Liver (tissue), 9 donors: Measurements from ENCODE around the gene ADAM10. TPM values are rescaled to one million over a fixed set of nuclear protein-coding genes. Genes with fewer than 3 reads are reported as not detected.
A peak's percentile ranks its signal among the peaks of the same experiment; 100 is the strongest.

ENCODE experiments used
- DNase-seq: peaks from one replicate; pipeline ENCODE4 v3.0.0-alpha.2; 2017; ENCODE audit warnings: low spot score
- H3K27ac ChIP-seq, 2 donors: one replicate each; pipeline ENCODE4 v1.7.0; 2013; ENCODE audit warnings: inconsistent platforms in 2 of 2, low read length in 2 of 2, control low read depth in 1 of 2, low read depth in 1 of 2, mild to moderate bottlenecking in 1 of 2
- H3K27me3 ChIP-seq, 4 donors: one replicate each; pipeline versions ENCODE4 v1.6.1 to v1.7.0; 2013; ENCODE audit warnings: low read length in 3 of 4, inconsistent platforms in 1 of 4, mild to moderate bottlenecking in 1 of 4, moderate library complexity in 1 of 4; ENCODE audit not compliant: control insufficient read depth in 4 of 4, insufficient read depth in 4 of 4
- H3K36me3 ChIP-seq, 4 donors: one replicate each; pipeline versions ENCODE4 v1.6.1 to v1.7.0; 2013; ENCODE audit warnings: low read length in 3 of 4, mild to moderate bottlenecking in 3 of 4, low read depth in 1 of 4, moderate library complexity in 1 of 4; ENCODE audit not compliant: control insufficient read depth in 4 of 4, insufficient read depth in 3 of 4
- H3K4me1 ChIP-seq, 4 donors: one replicate each; pipeline versions ENCODE4 v1.6.1 to v1.7.0; 2013; ENCODE audit warnings: low read length in 3 of 4, mild to moderate bottlenecking in 3 of 4, moderate library complexity in 1 of 4; ENCODE audit not compliant: control insufficient read depth in 4 of 4, insufficient read depth in 4 of 4
- H3K4me3 ChIP-seq, 3 donors: one replicate each; pipeline versions ENCODE4 v1.6.1 to v1.7.0; 2013; ENCODE audit warnings: low read length in 3 of 3, control low read depth in 1 of 3, low read depth in 1 of 3, mild to moderate bottlenecking in 1 of 3
- H3K9ac ChIP-seq, 2 donors: one replicate each; pipeline ENCODE4 v1.7.0; 2013; ENCODE audit warnings: low read length in 2 of 2, mild to moderate bottlenecking in 2 of 2, moderate library complexity in 2 of 2, control low read depth in 1 of 2, low read depth in 1 of 2
- H3K9me3 ChIP-seq, 4 donors: one replicate each; pipeline versions ENCODE4 v1.6.1 to v1.7.0; 2013; ENCODE audit warnings: low read length in 3 of 4; ENCODE audit not compliant: control insufficient read depth in 4 of 4
- ATF3 ChIP-seq: IDR thresholded peaks from 2 replicates; pipeline ENCODE4 v1.6.1; 2016; ENCODE audit warnings: antibody characterized with exemption
- CTCF ChIP-seq: fragments of 150-350 bp; IDR thresholded peaks from 2 replicates; pipeline ENCODE4 v1.5.1; 2017; ENCODE audit warnings: improper control_type of control experiment, low read depth, low read length; ENCODE audit not compliant: missing input control
- EGR1 ChIP-seq, 2 donors: IDR thresholded peaks; 2 replicates each; pipeline ENCODE4 v1.6.1; 2016 to 2018; ENCODE audit warnings: antibody characterized with exemption in 2 of 2, low read depth in 2 of 2
- FOXA1 ChIP-seq: IDR thresholded peaks from 2 replicates; pipeline ENCODE4 v1.6.1; 2016; ENCODE audit warnings: antibody characterized with exemption
- FOXA2 ChIP-seq: IDR thresholded peaks from 2 replicates; pipeline ENCODE4 v1.6.1; 2016; ENCODE audit warnings: antibody characterized with exemption
- GABPA ChIP-seq, 2 donors: IDR thresholded peaks in 1 of 2; conservative IDR thresholded peaks in 1 of 2; 2 replicates each; pipeline ENCODE4 v1.6.1; 2016; ENCODE audit warnings: antibody characterized with exemption in 2 of 2, mild to moderate bottlenecking in 1 of 2, moderate library complexity in 1 of 2
- HNF4A ChIP-seq, 2 donors: conservative IDR thresholded peaks; 2 replicates each; pipeline ENCODE4 v1.6.1; 2016; ENCODE audit warnings: antibody characterized with exemption in 2 of 2, mild to moderate bottlenecking in 2 of 2
- HNF4G ChIP-seq: IDR thresholded peaks from 2 replicates; pipeline ENCODE4 v1.6.1; 2016; ENCODE audit warnings: antibody characterized with exemption
- JUND ChIP-seq, 2 donors: IDR thresholded peaks; 2 replicates each; pipeline ENCODE4 v1.6.1; 2016; ENCODE audit warnings: antibody characterized with exemption in 2 of 2
- MAX ChIP-seq: IDR thresholded peaks from 2 replicates; pipeline ENCODE4 v1.6.1; 2016; ENCODE audit warnings: antibody characterized with exemption
- NR2F2 ChIP-seq: IDR thresholded peaks from 2 replicates; pipeline ENCODE4 v1.6.1; 2016; ENCODE audit warnings: antibody characterized with exemption
- RAD21 ChIP-seq, 2 donors: IDR thresholded peaks; 2 replicates each; pipeline ENCODE4 v1.6.1; 2016; ENCODE audit warnings: antibody characterized with exemption in 2 of 2, mild to moderate bottlenecking in 2 of 2
- RXRA ChIP-seq, 2 donors: IDR thresholded peaks; 2 replicates each; pipeline ENCODE4 v1.6.1; 2017 to 2018; ENCODE audit warnings: antibody characterized with exemption in 2 of 2, mild to moderate bottlenecking in 1 of 2
- SP1 ChIP-seq: IDR thresholded peaks from 2 replicates; pipeline ENCODE4 v1.6.1; 2018; ENCODE audit warnings: antibody characterized with exemption, mild to moderate bottlenecking
- TAF1 ChIP-seq: conservative IDR thresholded peaks from 2 replicates; pipeline ENCODE4 v1.6.1; 2016; ENCODE audit warnings: antibody characterized with exemption, mild to moderate bottlenecking
- YY1 ChIP-seq: IDR thresholded peaks from 2 replicates; pipeline ENCODE4 v1.6.1; 2016; ENCODE audit warnings: antibody characterized with exemption, mild to moderate bottlenecking
- WGBS: extraction: QIAGEN DNeasy Blood & Tissue Kit; methylation state at CpG from one replicate; pipeline ENCODE4 v1.1.7; 2013; 5-methylcytosine and 5-hydroxymethylcytosine counted together
- polyA plus RNA-seq, 2 donors: library from polyadenylated mRNA; stranded (reverse) in 1 of 2; unstranded in 1 of 2; fragments of 200-250 nt in 1 of 2; fragments of >200 nt in 1 of 2; fragmentation: Nextera tagmentation in 1 of 2; extraction: Ambion mirVana in 1 of 2; gene quantifications; one replicate each; pipeline versions ENCODE4 v1.2.1 to v1.2.3, GENCODE V29; 2013 to 2015
- total RNA-seq, 2 donors: library from RNA; depleted of rRNA; stranded (reverse); fragments of >200 nt; gene quantifications; one replicate each; pipeline ENCODE4 v1.2.3, GENCODE V29; 2014
- TF ChIP-seq, protein P1 (sequence below): IDR thresholded peaks from 2 replicates; pipeline ENCODE4 v1.6.1; 2016; ENCODE audit warnings: antibody characterized with exemption
- TF ChIP-seq, protein P2 (sequence below): IDR thresholded peaks from 2 replicates; pipeline ENCODE4 v1.6.1; 2016; ENCODE audit warnings: antibody characterized with exemption, mild to moderate bottlenecking
- donor health status: healthy.
- donor health status: healthy.
- donor health status: healthy.
- donor health status: healthy.
- donor health status: healthy.

ADAM10 gene
- total and polyA plus RNA-seq, 4 donors, result 12.6 to 55.6 (median 34.6) TPM

GRCh38 chr15:58589047-58589446 is 160.5 kb downstream of the ADAM10 start:
- peaks cover 0 to 12% (median 6%) of the 10 kb centered on the region in 4 donors for H3K4me1 ChIP-seq
- no peaks in the 10 kb centered on the region for H3K36me3 ChIP-seq
- peak overlapping the region; percentile 3 to 21 for H3K27ac ChIP-seq
- no peaks in the 10 kb centered on the region for H3K9me3 ChIP-seq
- H3K4me3 ChIP-seq, result no peak overlapping the region
- no peak for DNase-seq
- no peak overlapping the region for H3K9ac ChIP-seq
- no peaks in the 10 kb centered on the region for H3K27me3 ChIP-seq
- 37% methylated on average over 3 of the region's 3 CpGs for WGBS
- TF ChIP-seq, protein P1, sequence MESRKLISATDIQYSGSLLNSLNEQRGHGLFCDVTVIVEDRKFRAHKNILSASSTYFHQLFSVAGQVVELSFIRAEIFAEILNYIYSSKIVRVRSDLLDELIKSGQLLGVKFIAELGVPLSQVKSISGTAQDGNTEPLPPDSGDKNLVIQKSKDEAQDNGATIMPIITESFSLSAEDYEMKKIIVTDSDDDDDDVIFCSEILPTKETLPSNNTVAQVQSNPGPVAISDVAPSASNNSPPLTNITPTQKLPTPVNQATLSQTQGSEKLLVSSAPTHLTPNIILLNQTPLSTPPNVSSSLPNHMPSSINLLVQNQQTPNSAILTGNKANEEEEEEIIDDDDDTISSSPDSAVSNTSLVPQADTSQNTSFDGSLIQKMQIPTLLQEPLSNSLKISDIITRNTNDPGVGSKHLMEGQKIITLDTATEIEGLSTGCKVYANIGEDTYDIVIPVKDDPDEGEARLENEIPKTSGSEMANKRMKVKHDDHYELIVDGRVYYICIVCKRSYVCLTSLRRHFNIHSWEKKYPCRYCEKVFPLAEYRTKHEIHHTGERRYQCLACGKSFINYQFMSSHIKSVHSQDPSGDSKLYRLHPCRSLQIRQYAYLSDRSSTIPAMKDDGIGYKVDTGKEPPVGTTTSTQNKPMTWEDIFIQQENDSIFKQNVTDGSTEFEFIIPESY, result no peak
- TF ChIP-seq MAX (no peak), RAD21 (IDR thresholded peaks at IDR 0.05) (peak in 1 of 2 donors; percentile 30), GABPA (IDR thresholded peaks at IDR 0.05 in 1 of 2, conservative IDR thresholded peaks at IDR 0.05 in 1 of 2) (no peak), SP1 (peak; percentile 46), FOXA2 (peak; percentile 37), TAF1 (no peak), FOXA1 (peak; percentile 13), HNF4A (conservative IDR thresholded peaks at IDR 0.05) (peak in 1 of 2 donors; percentile 27), HNF4G (no peak), CTCF (no peak), NR2F2 (no peak), EGR1 (IDR thresholded peaks at IDR 0.05; ENCODE audit: low read depth in 2 of 2) (no peak), YY1 (no peak), ATF3 (peak; percentile 51), RXRA (IDR thresholded peaks at IDR 0.05) (peak in 1 of 2 donors; percentile 27), JUND (IDR thresholded peaks at IDR 0.05) (peak in 1 of 2 donors; percentile 16)
- TF ChIP-seq, protein P2, sequence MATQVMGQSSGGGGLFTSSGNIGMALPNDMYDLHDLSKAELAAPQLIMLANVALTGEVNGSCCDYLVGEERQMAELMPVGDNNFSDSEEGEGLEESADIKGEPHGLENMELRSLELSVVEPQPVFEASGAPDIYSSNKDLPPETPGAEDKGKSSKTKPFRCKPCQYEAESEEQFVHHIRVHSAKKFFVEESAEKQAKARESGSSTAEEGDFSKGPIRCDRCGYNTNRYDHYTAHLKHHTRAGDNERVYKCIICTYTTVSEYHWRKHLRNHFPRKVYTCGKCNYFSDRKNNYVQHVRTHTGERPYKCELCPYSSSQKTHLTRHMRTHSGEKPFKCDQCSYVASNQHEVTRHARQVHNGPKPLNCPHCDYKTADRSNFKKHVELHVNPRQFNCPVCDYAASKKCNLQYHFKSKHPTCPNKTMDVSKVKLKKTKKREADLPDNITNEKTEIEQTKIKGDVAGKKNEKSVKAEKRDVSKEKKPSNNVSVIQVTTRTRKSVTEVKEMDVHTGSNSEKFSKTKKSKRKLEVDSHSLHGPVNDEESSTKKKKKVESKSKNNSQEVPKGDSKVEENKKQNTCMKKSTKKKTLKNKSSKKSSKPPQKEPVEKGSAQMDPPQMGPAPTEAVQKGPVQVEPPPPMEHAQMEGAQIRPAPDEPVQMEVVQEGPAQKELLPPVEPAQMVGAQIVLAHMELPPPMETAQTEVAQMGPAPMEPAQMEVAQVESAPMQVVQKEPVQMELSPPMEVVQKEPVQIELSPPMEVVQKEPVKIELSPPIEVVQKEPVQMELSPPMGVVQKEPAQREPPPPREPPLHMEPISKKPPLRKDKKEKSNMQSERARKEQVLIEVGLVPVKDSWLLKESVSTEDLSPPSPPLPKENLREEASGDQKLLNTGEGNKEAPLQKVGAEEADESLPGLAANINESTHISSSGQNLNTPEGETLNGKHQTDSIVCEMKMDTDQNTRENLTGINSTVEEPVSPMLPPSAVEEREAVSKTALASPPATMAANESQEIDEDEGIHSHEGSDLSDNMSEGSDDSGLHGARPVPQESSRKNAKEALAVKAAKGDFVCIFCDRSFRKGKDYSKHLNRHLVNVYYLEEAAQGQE, result no peak
